HS-27A (cell line): ENCODE data around the gene PARP16.
"Not testable (repeated sequence)": the region's sequence is repeated elsewhere in the genome, so short reads cannot be mapped to it uniquely, and the experiment has no call there.

ENCODE experiments used
- DNase-seq: peaks from one replicate; pipeline ENCODE4 v3.0.0-alpha.2; 2012; ENCODE audit warnings: low read depth, missing footprints

Gene PARP16

DNA sequence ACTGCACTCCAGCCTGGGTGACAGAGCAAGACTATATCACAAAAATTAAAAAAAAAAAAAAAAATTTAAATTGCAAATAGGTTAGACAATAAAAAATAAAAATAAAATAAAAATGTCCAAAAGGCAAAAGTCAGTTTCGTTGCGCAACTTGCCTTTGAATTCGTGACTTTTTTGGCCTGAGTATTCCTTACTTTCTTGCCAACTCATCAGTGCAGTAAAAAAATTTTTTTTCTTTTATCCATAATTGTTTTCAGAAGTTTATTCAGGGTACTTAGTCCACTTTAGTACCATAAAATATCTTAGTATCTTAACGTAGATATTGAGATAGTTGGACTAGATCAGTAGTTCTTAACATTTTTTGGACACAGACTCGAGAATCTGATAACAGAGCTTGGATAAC lies 53.0 kb downstream of the PARP16 start:
- DNase-seq = no peak

DNA sequence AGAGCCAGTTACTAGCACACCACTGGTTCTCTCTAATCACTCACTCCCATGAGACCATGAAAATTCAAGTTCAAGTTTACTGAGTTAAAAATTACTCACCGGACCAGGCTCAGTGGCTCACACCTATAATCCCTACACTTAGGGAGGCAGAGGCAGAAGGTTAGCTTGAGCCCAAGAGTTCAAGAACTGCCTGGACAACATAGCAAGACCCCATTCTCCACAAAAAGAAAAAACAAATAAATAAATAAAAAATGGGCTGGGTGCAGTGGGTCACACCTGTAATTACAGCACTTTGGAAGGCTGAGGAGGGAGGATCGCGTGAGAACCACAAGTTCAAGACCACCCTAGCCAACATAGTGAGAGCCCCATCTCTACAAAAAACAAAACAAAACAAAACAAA lies 54.2 kb downstream of the PARP16 start:
- DNase-seq = no peak

DNA sequence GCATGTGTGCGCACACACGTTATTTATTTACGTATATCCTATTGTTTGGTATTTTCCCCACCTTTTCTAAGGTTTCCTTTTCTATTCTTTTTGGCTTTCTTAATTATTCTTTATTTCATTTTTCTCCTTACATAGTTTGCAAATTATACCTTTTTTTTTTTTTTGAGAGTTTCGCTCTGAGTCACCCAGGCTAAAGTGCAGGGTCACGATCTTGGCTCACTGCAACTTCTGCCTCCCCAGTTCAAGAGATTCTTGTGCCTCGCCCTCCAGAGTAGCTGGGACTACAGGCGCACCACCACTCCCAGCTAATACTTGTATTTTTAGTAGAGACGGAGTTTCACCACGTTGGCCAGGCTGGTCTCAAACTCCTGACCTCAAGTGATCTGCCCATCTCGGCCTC lies 55.4 kb downstream of the PARP16 start:
- no peak for DNase-seq

- DNase-seq = not testable (repeated sequence)
Observed at GRCh38 chr15:65226901-65227300, 59.8 kb downstream of the PARP16 start.

GRCh38 chr15:65226221-65226620 lies 60.5 kb downstream of the PARP16 start:
- DNase-seq = no peak

- no peak for DNase-seq
Observed at GRCh38 chr15:65223996-65224395, 62.7 kb downstream of the PARP16 start.

DNA sequence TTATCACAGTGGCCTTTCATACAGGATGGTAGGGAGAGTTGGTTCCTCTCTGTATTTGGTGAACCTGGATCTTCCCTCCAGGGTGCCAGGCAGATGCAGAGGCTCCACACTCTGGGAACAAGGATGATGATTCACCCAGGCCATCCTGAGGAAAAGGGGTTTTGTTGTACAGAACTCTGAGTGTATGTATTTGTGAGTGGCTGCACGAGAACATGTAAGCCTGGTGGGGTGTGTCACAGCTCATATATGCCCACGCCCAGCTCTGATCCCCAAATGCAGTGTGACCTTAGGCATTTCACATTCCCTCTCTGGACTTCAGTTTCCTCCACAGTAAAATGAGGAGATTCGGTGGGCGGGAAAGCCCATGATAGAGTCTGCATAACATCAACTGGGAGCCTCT lies 63.8 kb downstream of the PARP16 start:
- no peak for DNase-seq

DNA sequence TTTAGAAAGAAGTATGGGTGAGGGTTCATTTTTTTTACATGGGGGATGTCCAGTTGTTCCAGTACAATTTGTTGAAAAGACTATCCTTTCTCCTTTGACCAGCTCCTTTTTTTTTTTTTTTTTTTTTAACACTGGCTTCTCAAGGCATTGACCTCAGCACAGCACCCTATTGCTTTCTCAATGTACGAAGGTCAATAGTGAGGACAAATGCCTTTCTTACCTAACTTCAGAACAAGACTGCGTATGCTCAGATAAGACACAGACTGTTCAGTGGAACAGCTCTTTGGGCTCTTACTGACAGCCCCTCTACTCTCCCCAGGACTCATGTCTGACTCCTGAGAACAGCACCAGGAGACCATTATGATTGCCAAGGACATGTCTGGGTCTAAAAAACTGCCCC lies 65.0 kb downstream of the PARP16 start:
- no peak for DNase-seq

GRCh38 chr15:65219137-65219536 lies 67.5 kb downstream of the PARP16 start:
- no peak for DNase-seq

GRCh38 chr15:65217526-65218482 lies 68.9 kb downstream of the PARP16 start:
- DNase-seq = no peak

DNA sequence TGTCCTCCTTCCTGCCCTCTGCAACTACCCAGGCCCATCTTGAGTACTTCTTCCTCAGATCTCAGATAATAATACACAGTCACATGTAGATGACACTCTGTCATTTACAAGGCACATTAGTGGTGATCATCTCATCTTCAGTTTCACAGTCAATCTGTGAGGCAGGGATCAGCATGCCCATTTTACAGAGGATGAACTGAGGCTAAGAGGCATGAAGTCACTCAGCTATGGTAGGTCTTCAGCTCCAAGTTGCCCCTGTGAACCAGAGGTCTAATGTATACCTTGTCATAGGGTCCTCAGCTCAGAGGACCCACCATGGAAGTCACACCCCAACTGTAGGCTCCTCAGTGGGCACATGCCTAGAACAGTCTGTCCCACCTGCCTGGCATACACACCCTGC lies 71.2 kb downstream of the PARP16 start:
- no peak for DNase-seq

GRCh38 chr15:65214010-65214409 lies 72.7 kb downstream of the PARP16 start:
- DNase-seq = no peak

GRCh38 chr15:65213241-65213640 lies 73.4 kb downstream of the PARP16 start:
- no peak for DNase-seq

- no peak for DNase-seq
Observed at GRCh38 chr15:65212097-65212496, 74.6 kb downstream of the PARP16 start.

- DNase-seq = no peak
Observed at GRCh38 chr15:65211482-65211982, 75.2 kb downstream of the PARP16 start.

- DNase-seq = no peak
Observed at GRCh38 chr15:65210770-65211481, 75.8 kb downstream of the PARP16 start, which contains the start of gene CILP. CILP (minus strand) TSS chr15:65211473; CDS start chr15:65209755, 1,718 bp downstream.

DNA sequence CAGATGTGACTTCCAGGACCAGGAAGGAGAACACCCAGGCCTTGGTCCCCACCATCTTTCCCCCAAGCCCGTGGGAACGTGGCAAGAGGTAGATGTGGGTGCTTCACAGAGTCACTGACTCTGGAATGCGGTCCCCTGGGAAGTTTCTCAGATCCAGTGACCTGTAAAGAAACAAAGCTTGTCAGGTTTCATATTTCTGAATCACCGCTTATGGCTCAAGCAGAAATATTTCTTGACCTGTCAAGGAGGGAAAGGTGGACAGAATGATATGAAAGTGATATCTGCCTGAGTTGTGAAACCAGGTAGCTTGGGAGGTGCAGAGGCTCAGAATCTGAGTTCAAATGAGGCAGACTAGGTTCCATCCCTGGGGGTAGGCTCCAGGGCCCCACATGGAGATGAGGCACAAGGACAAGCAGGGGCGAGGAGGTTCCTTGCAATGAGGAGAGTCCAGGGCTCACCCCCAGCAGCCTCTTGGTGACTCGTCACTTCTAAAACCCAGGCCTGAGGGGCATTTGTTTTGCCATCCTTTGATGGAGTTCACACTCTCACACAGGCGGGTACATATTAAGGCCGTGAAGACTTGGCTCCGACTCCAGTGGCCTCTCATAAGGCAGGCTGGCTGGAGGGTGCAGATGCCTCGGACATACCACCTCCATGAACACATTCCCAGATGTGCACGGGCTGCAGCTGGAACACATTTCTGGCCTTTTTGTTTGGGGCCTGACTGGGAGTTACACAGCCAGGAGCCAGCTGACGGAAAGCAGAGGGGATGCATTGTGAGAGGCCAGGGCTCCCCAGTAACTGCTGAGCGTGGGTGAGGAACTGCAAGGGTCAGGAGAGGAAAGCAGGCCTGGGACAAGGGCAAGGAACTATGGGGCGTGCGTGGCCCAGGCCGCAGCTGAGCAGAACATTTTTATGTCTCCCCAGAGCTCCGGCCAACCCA lies 76.7 kb downstream of the PARP16 start:
- no peak for DNase-seq

GRCh38 chr15:65208647-65209046 lies 78.0 kb downstream of the PARP16 start:
- no peak for DNase-seq
